IMR-90 (cell line): Measurements from ENCODE around the gene TMEM231. TPM values are rescaled to one million over a fixed set of nuclear protein-coding genes. Genes with fewer than 3 reads are reported as not detected.

Experiments
- ATAC-seq: fragments of 200-7000 bp; cut with Tn5 transposase; 2 replicates; pipeline ENCODE4 v1.9.1; 2020; ENCODE audit warnings: low read depth, mild to moderate bottlenecking, moderate library complexity
- BruUV-seq: library from RNA; stranded (reverse); fragments of 400-500 nt; replicated peaks from 2 replicates; lab custom pipeline; 2021; lab: Mats Ljungman, UMichigan
- CTCF ChIA-PET: fragments of 300-600 bp; formaldehyde crosslinking; extraction: SDS; loops from one replicate; lab custom pipeline; 2021; ENCODE audit warnings: antibody characterized with exemption; lab: Yijun Ruan, JAX
- POLR2A ChIA-PET: fragments of 300-600 bp; sonication (Branson Sonifier 250); formaldehyde crosslinking; loops from one replicate; lab custom pipeline; 2022; ENCODE audit warnings: antibody characterized with exemption; ENCODE audit not compliant: unreplicated experiment; lab: Charles Lee
- DNase-seq: peaks from one replicate; pipeline ENCODE4 v3.0.0; 2013
- H2AFZ ChIP-seq: replicated peaks from 2 replicates; pipeline ENCODE3; 2013; ENCODE audit warnings: low read length, mild to moderate bottlenecking; ENCODE audit not compliant: poor library complexity
- H2AK5ac ChIP-seq: 2 replicates; pipeline ENCODE4 v1.6.1; 2013; ENCODE audit warnings: low read depth, low read length, inconsistent platforms
- H2AK9ac ChIP-seq: replicated peaks from 2 replicates; pipeline ENCODE3; 2013; ENCODE audit warnings: mild to moderate bottlenecking, low read depth, low read length, moderate library complexity; ENCODE audit not compliant: poor library complexity
- H2BK120ac ChIP-seq: 2 replicates; pipeline ENCODE4 v1.6.1; 2013; ENCODE audit warnings: low read depth, low read length, inconsistent platforms
- H2BK15ac ChIP-seq: 3 replicates; pipeline ENCODE4 v1.6.1; 2013; ENCODE audit warnings: low read depth, low read length, inconsistent platforms
- H2BK20ac ChIP-seq: 2 replicates; pipeline ENCODE4 v1.6.1; 2013; ENCODE audit warnings: low read depth, mild to moderate bottlenecking, inconsistent platforms, low read length, moderate library complexity
- H2BK5ac ChIP-seq: 2 replicates; pipeline ENCODE4 v1.6.1; 2013; ENCODE audit warnings: mild to moderate bottlenecking, low read depth, low read length, inconsistent platforms; ENCODE audit not compliant: poor library complexity, severe bottlenecking
- H3K14ac ChIP-seq: replicated peaks from 2 replicates; pipeline ENCODE4 v1.6.1; 2013; ENCODE audit warnings: low read depth, low read length, inconsistent platforms
- H3K18ac ChIP-seq: 2 replicates; pipeline ENCODE4 v1.6.1; 2013; ENCODE audit warnings: low read depth, low read length, control low read depth
- H3K23ac ChIP-seq: 2 replicates; pipeline ENCODE4 v1.6.1; 2013; ENCODE audit warnings: low read depth, low read length, inconsistent platforms
- H3K27ac ChIP-seq: 2 replicates; pipeline ENCODE4 v1.5.1; 2013; ENCODE audit warnings: mild to moderate bottlenecking, control low read depth, low read length; ENCODE audit not compliant: insufficient read depth
- H3K27me3 ChIP-seq: 2 replicates; pipeline ENCODE4 v1.6.1; 2013; ENCODE audit warnings: low read length; ENCODE audit not compliant: control insufficient read depth, insufficient read depth
- H3K36me3 ChIP-seq: 2 replicates; pipeline ENCODE4 v1.6.1; 2013; ENCODE audit warnings: low read length, mixed read lengths; ENCODE audit not compliant: control insufficient read depth, insufficient read depth
- H3K4ac ChIP-seq: 2 replicates; pipeline ENCODE4 v1.6.1; 2013; ENCODE audit warnings: low read depth, low read length, inconsistent platforms
- H3K4me1 ChIP-seq: 2 replicates; pipeline ENCODE4 v1.6.1; 2013; ENCODE audit warnings: low read length, mixed read lengths; ENCODE audit not compliant: control insufficient read depth, insufficient read depth
- H3K4me2 ChIP-seq: 2 replicates; pipeline ENCODE4 v1.6.1; 2013; ENCODE audit warnings: low read depth, mild to moderate bottlenecking, control low read depth, low read length, moderate library complexity
- H3K4me3 ChIP-seq: 2 replicates; pipeline ENCODE4 v1.5.1; 2013; ENCODE audit warnings: low read depth, mild to moderate bottlenecking, control low read depth, low read length, moderate library complexity; ENCODE audit not compliant: insufficient read depth
- H3K56ac ChIP-seq: 2 replicates; pipeline ENCODE4 v1.6.1; 2013; ENCODE audit warnings: low read length, inconsistent platforms; ENCODE audit not compliant: insufficient read depth; ENCODE audit errors: extremely low read depth
- H3K79me1 ChIP-seq, 2 experiments: 2 replicates each; pipeline ENCODE4 v1.6.1; 2013; ENCODE audit warnings: low read length in 2 of 2, inconsistent platforms in 1 of 2, low read depth in 1 of 2
- H3K9ac ChIP-seq: 2 replicates; pipeline ENCODE4 v1.6.1; 2013; ENCODE audit warnings: low read depth, low read length, control low read depth
- H3K9me1 ChIP-seq: 2 replicates; pipeline ENCODE4 v1.6.1; 2013; ENCODE audit warnings: low read length, inconsistent platforms; ENCODE audit not compliant: insufficient read depth
- H3K9me3 ChIP-seq: 2 replicates; pipeline ENCODE4 v1.6.1; 2013; ENCODE audit warnings: low read length; ENCODE audit not compliant: control insufficient read depth, insufficient read depth
- H4K20me1 ChIP-seq: 2 replicates; pipeline ENCODE4 v1.6.1; 2013; ENCODE audit warnings: low read length, inconsistent platforms; ENCODE audit not compliant: insufficient read depth
- H4K5ac ChIP-seq: 2 replicates; pipeline ENCODE4 v1.6.1; 2013; ENCODE audit warnings: mild to moderate bottlenecking, low read depth, low read length, control low read depth
- H4K8ac ChIP-seq, 2 experiments: 2 replicates each; pipeline ENCODE4 v1.6.1; 2013; ENCODE audit warnings: low read depth in 2 of 2, low read length in 2 of 2, control low read depth in 1 of 2, inconsistent platforms in 1 of 2
- H4K91ac ChIP-seq: 2 replicates; pipeline ENCODE4 v1.6.1; 2013; ENCODE audit warnings: low read depth, low read length, inconsistent platforms; ENCODE audit not compliant: insufficient read depth
- CEBPB ChIP-seq: IDR thresholded peaks from 2 replicates; pipeline ENCODE4 v1.6.1; 2012; ENCODE audit warnings: low read depth, low read length, improper control_type of control experiment
- MAZ ChIP-seq: IDR thresholded peaks from 2 replicates; pipeline ENCODE4 v1.6.1; 2012; ENCODE audit warnings: low read depth, mild to moderate bottlenecking, low read length, improper control_type of control experiment, moderate library complexity, borderline replicate concordance
- WGBS, 2 experiments: methylation state at CpG; one replicate each; pipeline versions ENCODE4 v1.1.5 to v1.1.7; 2013; ENCODE audit warnings: missing lambda C conversion rate in 2 of 2; ENCODE audit not compliant: insufficient read length in 1 of 2; ENCODE audit errors: extremely low coverage in 2 of 2; 5-methylcytosine and 5-hydroxymethylcytosine counted together
- dilution Hi-C: fragments of 300-500 bp; cut with HindIII; formaldehyde crosslinking; loops from one replicate; pipeline ENCODE4 v1.14.3; 2018; ENCODE audit warnings: low sequenced_read_pairs; ENCODE audit not compliant: unreplicated experiment
- in situ Hi-C: fragments of 300-500 bp; cut with MboI; formaldehyde crosslinking; loops from 3 replicates; pipeline ENCODE4 v1.14.3; 2019; ENCODE audit warnings: low sequenced_read_pairs, inconsistent platforms, mixed read lengths
- intact Hi-C: fragments of 100-400 bp; cut with micrococcal nuclease; formaldehyde crosslinking; loops from 2 replicates; pipeline ENCODE4 v1.10.0; 2022
- polyA plus RNA-seq, 3 experiments: library from polyadenylated mRNA; depleted of rRNA; stranded (reverse); fragments of >200 nt; gene quantifications; 2 replicates each; pipeline ENCODE4 v1.2.3, GENCODE V29; 2012; ENCODE audit warnings: low replicate concordance in 1 of 3
- total RNA-seq: library from RNA; depleted of rRNA; stranded (reverse); fragments of >200 nt; gene quantifications from 2 replicates; pipeline ENCODE4 v1.2.3, GENCODE V29; 2012

Gene TMEM231
- total and polyA plus RNA-seq, 2 of the 4 experiments (the other 2 are of a cell fraction), result 10.6 to 15.4 TPM

- H3K36me3 ChIP-seq, result peaks cover 26% of the 10 kb centered on the region
- dilution Hi-C loops, result no loop called here
Observed at GRCh38 chr16:75599452-75600277, 43.6 kb upstream of the TMEM231 start.

More at GRCh38 chr16:75599452-75600277, 43.6 kb upstream of the TMEM231 start:
- peaks cover 3% of the 10 kb centered on the region; the same call in 1 of the 2 replicates for H3K9me3 ChIP-seq
- no peak overlapping the region for H3K4me3 ChIP-seq
- no peak overlapping the region for H2AK5ac ChIP-seq
- no peak overlapping the region for H2BK15ac ChIP-seq
- intact Hi-C loops, result no loop called here
- TF ChIP-seq MAZ, result no peak
- TF ChIP-seq CEBPB, result peak; percentile 66
- no peak overlapping the region for H2AFZ ChIP-seq
- H3K23ac ChIP-seq, result no peak overlapping the region
- 0 out of 4 replicates have a peak, but pooled peaks cover 0 to 3% of the 10 kb centered on the region in 2 experiments for H3K79me1 ChIP-seq
- no peak overlapping the region for H3K14ac ChIP-seq
- ATAC-seq (peak; percentile 94), DNase-seq (peak; percentile 60)
- H2BK20ac ChIP-seq, result no peak overlapping the region
- no peak overlapping the region for H3K9ac ChIP-seq
- POLR2A ChIA-PET, result no interaction called here
- no peak overlapping the region for H3K18ac ChIP-seq
- H3K4ac ChIP-seq, result no peak overlapping the region
- peaks cover 3% of the 10 kb centered on the region; the same call in 1 of the 2 replicates for H3K9me1 ChIP-seq
- H4K20me1 ChIP-seq, result no peaks in the 10 kb centered on the region
- H2BK120ac ChIP-seq, result no peak overlapping the region
- no peak overlapping the region for H3K56ac ChIP-seq
- H2AK9ac ChIP-seq, result no peak overlapping the region
- H4K91ac ChIP-seq, result no peak overlapping the region
- H2BK5ac ChIP-seq, result no peak overlapping the region
- CTCF ChIA-PET, result no interaction called here
- in situ Hi-C loops, result loop anchor here (25.0 kb wide), 1 partner anchor 387 kb away; the partner anchor contains the start of genes CTRB1 and CTRB2
- H3K4me2 ChIP-seq, result no peak overlapping the region
- H3K27me3 ChIP-seq, result no peaks in the 10 kb centered on the region
- WGBS, 2 experiments, result no CpG with 5 or more reads among the region's 6 CpGs
- no peak overlapping the region; the same call in 1 of the 2 replicates for H3K27ac ChIP-seq
- peaks cover 3% of the 10 kb centered on the region for H3K4me1 ChIP-seq
- H4K8ac ChIP-seq, result no peak overlapping the region
- no peak overlapping the region; the same call in 1 of the 2 replicates for H4K5ac ChIP-seq
- TSS peak; percentile 34 for BruUV-seq
